Colonic mucosa (tissue), 4 donors: Measurements from ENCODE around the gene SHC3. TPM values are rescaled to one million over a fixed set of nuclear protein-coding genes. Genes with fewer than 3 reads are reported as not detected.

Experiments
- DNase-seq: peaks from one replicate; pipeline ENCODE4 v3.0.0-alpha.2; 2020
- H3K27ac ChIP-seq: fragments of 200-600 bp; one replicate; pipeline ENCODE4 v1.8.0; 2021
- H3K27me3 ChIP-seq: fragments of 200-600 bp; one replicate; pipeline ENCODE4 v1.8.0; 2021
- H3K36me3 ChIP-seq: fragments of 200-600 bp; one replicate; pipeline ENCODE4 v1.8.0; 2021
- H3K4me1 ChIP-seq: fragments of 200-600 bp; one replicate; pipeline ENCODE4 v1.8.0; 2021; ENCODE audit warnings: mild to moderate bottlenecking
- H3K4me3 ChIP-seq: fragments of 200-600 bp; one replicate; pipeline ENCODE4 v1.8.0; 2021
- H3K9ac ChIP-seq, 2 donors: one replicate each; pipeline ENCODE4 v1.7.0; 2013; ENCODE audit warnings: control low read depth in 2 of 2, low read depth in 2 of 2, low read length in 2 of 2
- H3K9me3 ChIP-seq: fragments of 200-600 bp; one replicate; pipeline ENCODE4 v1.8.0; 2021
- intact Hi-C: fragments of 100-400 bp; cut with DNase I; formaldehyde crosslinking; loops from one replicate; pipeline ENCODE4 v1.14.1; 2022
- total RNA-seq, 2 donors: library from RNA; stranded (reverse); fragmentation: NEBNext Ultra II Directional in 1 of 2; extraction: Animal tissue kit (Norgen Biotek cat#: 25700) in 1 of 2; gene quantifications; one replicate each; pipeline ENCODE4 v1.2.1, GENCODE V29; 2021
- TF ChIP-seq, protein P1 (sequence below): fragments of 200-600 bp; IDR thresholded peaks from one replicate; pipeline ENCODE4 v1.8.0; 2022; ENCODE audit warnings: antibody characterized with exemption, mild to moderate bottlenecking
- donor health status: healthy.
- donor health status: DM: no; HTN: no; CAD: no.
- donor health status: DM: no; HTN: no; CAD: no.

The SHC3 gene
- total RNA-seq, 2 donors from 2014 or later, result 0.32 to 0.58 TPM

DNA sequence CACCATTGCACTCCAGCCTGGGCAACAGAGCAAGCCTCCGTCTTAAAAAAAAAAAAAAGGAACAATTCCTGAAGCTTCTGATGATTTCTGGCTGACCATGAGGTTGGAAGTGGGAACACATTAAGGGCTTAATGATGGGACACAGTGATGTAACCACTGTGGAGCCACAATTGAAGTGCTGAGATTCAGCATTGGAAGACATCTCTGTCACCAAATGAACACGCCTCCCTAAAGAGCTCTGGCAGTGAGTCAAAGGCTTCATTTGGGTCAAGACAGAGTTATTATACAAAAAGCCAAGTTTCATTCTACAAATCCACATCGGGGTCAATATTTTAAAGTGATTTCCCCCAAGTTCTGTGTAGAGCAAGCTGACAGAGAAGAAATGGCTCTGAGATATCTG is 191.8 kb downstream of the SHC3 start:
- H3K4me1 ChIP-seq, result no peaks in the 10 kb centered on the region
- TF ChIP-seq, protein P1, sequence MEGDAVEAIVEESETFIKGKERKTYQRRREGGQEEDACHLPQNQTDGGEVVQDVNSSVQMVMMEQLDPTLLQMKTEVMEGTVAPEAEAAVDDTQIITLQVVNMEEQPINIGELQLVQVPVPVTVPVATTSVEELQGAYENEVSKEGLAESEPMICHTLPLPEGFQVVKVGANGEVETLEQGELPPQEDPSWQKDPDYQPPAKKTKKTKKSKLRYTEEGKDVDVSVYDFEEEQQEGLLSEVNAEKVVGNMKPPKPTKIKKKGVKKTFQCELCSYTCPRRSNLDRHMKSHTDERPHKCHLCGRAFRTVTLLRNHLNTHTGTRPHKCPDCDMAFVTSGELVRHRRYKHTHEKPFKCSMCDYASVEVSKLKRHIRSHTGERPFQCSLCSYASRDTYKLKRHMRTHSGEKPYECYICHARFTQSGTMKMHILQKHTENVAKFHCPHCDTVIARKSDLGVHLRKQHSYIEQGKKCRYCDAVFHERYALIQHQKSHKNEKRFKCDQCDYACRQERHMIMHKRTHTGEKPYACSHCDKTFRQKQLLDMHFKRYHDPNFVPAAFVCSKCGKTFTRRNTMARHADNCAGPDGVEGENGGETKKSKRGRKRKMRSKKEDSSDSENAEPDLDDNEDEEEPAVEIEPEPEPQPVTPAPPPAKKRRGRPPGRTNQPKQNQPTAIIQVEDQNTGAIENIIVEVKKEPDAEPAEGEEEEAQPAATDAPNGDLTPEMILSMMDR, result no peak
- intact Hi-C loops, result no loop called here
- no peak overlapping the region for H3K27ac ChIP-seq
- H3K36me3 ChIP-seq, result no peaks in the 10 kb centered on the region
- peaks cover 5% of the 10 kb centered on the region for H3K27me3 ChIP-seq
- no peaks in the 10 kb centered on the region for H3K9me3 ChIP-seq
- no peak for DNase-seq
- no peak overlapping the region for H3K9ac ChIP-seq
- H3K4me3 ChIP-seq, result no peak overlapping the region

DNA sequence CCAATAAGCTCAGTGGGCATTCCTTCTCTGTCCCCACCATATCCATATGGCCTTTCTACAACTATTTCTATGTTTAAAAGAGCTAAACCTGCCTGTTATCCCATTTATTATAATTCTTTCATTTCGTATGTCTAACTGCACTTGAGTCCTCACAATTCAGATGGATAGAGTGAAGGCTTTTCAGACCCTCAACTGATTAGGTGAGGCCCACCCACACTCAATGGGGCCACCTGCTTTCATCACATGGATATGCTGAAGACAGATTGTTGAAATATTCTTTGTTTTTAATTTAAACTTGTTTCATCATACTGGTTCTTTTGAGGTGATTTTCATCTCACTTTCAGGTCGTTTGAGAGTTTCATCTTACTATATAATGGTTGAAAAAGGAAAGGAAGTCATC is 193.0 kb downstream of the SHC3 start:
- Histone ChIP-seq H3K9ac (no peak overlapping the region), H3K4me3 (no peak overlapping the region)

DNA sequence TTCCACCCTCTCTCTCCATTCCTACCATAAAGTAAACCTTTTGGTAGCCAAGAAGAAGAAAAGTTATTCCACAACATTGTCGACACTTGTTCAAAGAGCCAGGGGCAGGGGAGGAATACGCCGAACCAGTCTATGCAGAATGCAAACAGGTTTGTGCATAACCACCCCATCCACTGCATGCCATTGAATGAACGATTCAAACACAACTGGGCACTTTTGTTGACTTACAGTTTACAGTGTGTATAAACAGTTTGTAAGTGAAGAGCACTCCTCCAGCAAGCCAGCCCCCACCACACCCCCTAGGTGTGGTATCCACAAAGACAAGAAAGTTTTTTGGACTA is 194.1 kb downstream of the SHC3 start:
- Histone ChIP-seq H3K27ac (no peak overlapping the region), H3K4me3 (no peak overlapping the region), H3K27me3 (no peaks in the 10 kb centered on the region), H3K9ac (no peak overlapping the region), H3K4me1 (no peaks in the 10 kb centered on the region), H3K36me3 (no peaks in the 10 kb centered on the region), H3K9me3 (no peaks in the 10 kb centered on the region)
- TF ChIP-seq, protein P1, result no peak
- no peak for DNase-seq
- intact Hi-C loops, result no loop called here

More for the DNA sequence above, 193.0 kb downstream of the SHC3 start:
- intact Hi-C loops, result no loop called here
- no peak for DNase-seq
- no peaks in the 10 kb centered on the region for H3K9me3 ChIP-seq
- no peak overlapping the region for H3K27ac ChIP-seq
- H3K27me3 ChIP-seq, result no peaks in the 10 kb centered on the region
- no peaks in the 10 kb centered on the region for H3K4me1 ChIP-seq
- H3K36me3 ChIP-seq, result no peaks in the 10 kb centered on the region
- TF ChIP-seq, protein P1, result no peak

DNA sequence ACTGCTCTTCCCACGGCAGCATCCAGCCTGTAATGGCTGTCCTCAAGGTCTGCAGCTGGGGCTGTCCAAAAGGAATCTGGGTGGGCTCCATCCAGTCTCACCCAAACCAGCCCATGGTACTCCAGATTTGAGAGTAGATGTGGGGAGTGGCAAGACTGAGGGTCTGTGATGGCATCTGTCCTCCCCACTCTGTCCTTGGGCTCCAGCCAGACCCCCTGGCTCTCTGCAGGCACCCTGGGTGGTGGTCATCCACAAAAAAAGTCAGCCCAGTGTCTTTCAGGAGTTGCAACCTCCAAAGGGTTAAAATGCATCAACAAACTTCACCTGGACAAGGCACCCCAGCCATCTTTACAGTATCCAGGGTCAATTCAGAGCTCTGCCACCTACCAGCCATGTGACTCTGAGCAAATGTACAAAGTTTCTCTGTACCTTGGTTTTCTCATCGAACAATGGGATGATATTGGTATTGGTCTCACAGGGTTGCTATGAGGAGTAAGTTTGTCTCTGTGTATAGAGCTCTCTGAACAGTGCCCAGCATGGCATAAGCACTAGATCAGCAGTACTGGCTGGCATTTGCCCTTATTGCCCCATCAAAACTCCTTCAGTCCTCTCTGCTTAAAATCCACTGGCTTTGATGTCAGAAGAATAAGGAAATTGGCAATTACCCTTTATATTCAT is 194.6 kb downstream of the SHC3 start:
- Histone ChIP-seq H3K36me3 (no peaks in the 10 kb centered on the region), H3K9ac (no peak overlapping the region), H3K4me1 (no peaks in the 10 kb centered on the region), H3K27ac (no peak overlapping the region), H3K27me3 (no peaks in the 10 kb centered on the region), H3K9me3 (no peaks in the 10 kb centered on the region), H3K4me3 (no peak overlapping the region)
- intact Hi-C loops, result no loop called here
- DNase-seq, result no peak
- TF ChIP-seq, protein P1, result no peak

DNA sequence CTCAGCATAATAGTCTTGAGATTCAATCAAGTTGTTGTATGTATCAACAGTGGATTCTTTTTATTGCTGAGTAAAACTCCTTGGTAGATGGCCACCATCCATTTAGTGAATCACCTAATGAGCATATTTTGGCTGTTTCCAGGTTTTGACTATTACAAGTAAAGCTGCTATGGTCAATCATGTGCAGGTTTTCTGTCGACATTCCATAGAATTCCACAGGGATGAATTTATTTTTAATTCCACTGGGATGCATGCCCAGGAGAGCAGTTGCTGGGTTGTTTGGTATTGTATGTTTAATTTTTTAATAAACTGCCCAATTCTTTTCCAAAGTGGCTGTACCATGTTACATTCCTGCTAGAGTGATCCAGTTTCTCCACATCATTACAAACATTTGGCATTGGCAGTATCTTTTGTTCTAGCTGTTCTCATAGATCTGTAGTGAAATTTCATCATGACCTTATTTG is 197.8 kb downstream of the SHC3 start:
- intact Hi-C loops, result no loop called here
- Histone ChIP-seq H3K4me1 (no peaks in the 10 kb centered on the region), H3K27me3 (no peaks in the 10 kb centered on the region), H3K27ac (no peak overlapping the region), H3K4me3 (no peak overlapping the region), H3K9ac (no peak overlapping the region), H3K36me3 (no peaks in the 10 kb centered on the region), H3K9me3 (no peaks in the 10 kb centered on the region)
- no peak for DNase-seq
- TF ChIP-seq, protein P1, result no peak
